NCI-H524 treated with DMSO at 0.1 percent for 48 hours (cell line): ENCODE data around the gene CERS6.
A peak's percentile ranks its signal among the peaks of the same experiment; 100 is the strongest.

ENCODE experiments used
- DNase-seq: peaks from one replicate; lab custom pipeline; 2025; lab: John Stamatoyannopoulos, UW

CERS6 gene

GRCh38 chr2:168443818-168444217 lies 12.3 kb upstream of the CERS6 start:
- no peak for DNase-seq

GRCh38 chr2:168445960-168446359 lies 10.1 kb upstream of the CERS6 start:
- DNase-seq: no peak

GRCh38 chr2:168448980-168449379 lies 7.1 kb upstream of the CERS6 start:
- DNase-seq: no peak

GRCh38 chr2:168449419-168449818 lies 6.7 kb upstream of the CERS6 start:
- no peak for DNase-seq

GRCh38 chr2:168450171-168450570 lies 5.9 kb upstream of the CERS6 start:
- no peak for DNase-seq

- DNase-seq: no peak
These were observed 5.3 kb upstream of the CERS6 start for GRCh38 chr2:168450732-168451131.

- DNase-seq: no peak
These were observed 3.3 kb upstream of the CERS6 start for GRCh38 chr2:168452781-168453180.

- no peak for DNase-seq
These were observed 2.7 kb upstream of the CERS6 start for GRCh38 chr2:168453404-168453803.

GRCh38 chr2:168454737-168455644 lies 1.1 kb upstream of the CERS6 start:
- no peak for DNase-seq

- DNase-seq: no peak
These were observed 583 bp downstream of the CERS6 start for GRCh38 chr2:168456521-168457189.

- DNase-seq: no peak
These were observed 1.3 kb downstream of the CERS6 start for GRCh38 chr2:168457190-168457895.

- DNase-seq: no peak
These were observed 2.1 kb downstream of the CERS6 start for GRCh38 chr2:168458139-168458538.

- no peak for DNase-seq
These were observed 3.2 kb downstream of the CERS6 start for GRCh38 chr2:168459256-168459655.

GRCh38 chr2:168460571-168460970 lies 4.5 kb downstream of the CERS6 start:
- no peak for DNase-seq

- no peak for DNase-seq
These were observed 5.3 kb downstream of the CERS6 start for GRCh38 chr2:168461178-168461941.

- no peak for DNase-seq
These were observed 5.9 kb downstream of the CERS6 start for GRCh38 chr2:168461942-168462331.

GRCh38 chr2:168462543-168463045 lies 6.5 kb downstream of the CERS6 start:
- no peak for DNase-seq

- DNase-seq: no peak
These were observed 9.5 kb downstream of the CERS6 start for GRCh38 chr2:168465594-168465993.

GRCh38 chr2:168466190-168466737 lies 10.2 kb downstream of the CERS6 start:
- DNase-seq: peak; percentile 56

- DNase-seq: no peak
These were observed 10.9 kb downstream of the CERS6 start for GRCh38 chr2:168466834-168467565.

- no peak for DNase-seq
These were observed 11.7 kb downstream of the CERS6 start for GRCh38 chr2:168467729-168468128.
